ENCODE results near the gene MITF.

The MITF gene

GRCh38 chr3:69842351-69842750 lies 103.1 kb downstream of the MITF start:
- DNase-seq, result no peak

GRCh38 chr3:69842789-69843188 lies 103.5 kb downstream of the MITF start:
- no peak for DNase-seq

- DNase-seq, result no peak
Observed at GRCh38 chr3:69844706-69845105, 105.4 kb downstream of the MITF start.

GRCh38 chr3:69847303-69847702 lies 108.0 kb downstream of the MITF start:
- no peak for DNase-seq

- DNase-seq, result no peak
Observed at GRCh38 chr3:69848113-69848512, 108.8 kb downstream of the MITF start.

GRCh38 chr3:69850849-69851248 lies 111.6 kb downstream of the MITF start:
- no peak for DNase-seq

GRCh38 chr3:69853027-69853426 lies 113.8 kb downstream of the MITF start:
- no peak for DNase-seq

- peak in 1 of 2 experiments; percentile 2 for DNase-seq
Observed at GRCh38 chr3:69855436-69856162, 116.3 kb downstream of the MITF start.

- DNase-seq, result no peak
Observed at GRCh38 chr3:69856965-69857705, 117.9 kb downstream of the MITF start.

GRCh38 chr3:69861556-69861955 lies 122.3 kb downstream of the MITF start:
- no peak for DNase-seq

- no peak for DNase-seq
Observed at GRCh38 chr3:69864141-69864540, 124.9 kb downstream of the MITF start.

- DNase-seq, result no peak
Observed at GRCh38 chr3:69864766-69865165, 125.5 kb downstream of the MITF start.

GRCh38 chr3:69865925-69866679 lies 126.8 kb downstream of the MITF start:
- no peak for DNase-seq

- no peak for DNase-seq
Observed at GRCh38 chr3:69866988-69867720, 127.9 kb downstream of the MITF start.

- DNase-seq, result no peak
Observed at GRCh38 chr3:69867941-69868505, 128.8 kb downstream of the MITF start.

- DNase-seq, result no peak
Observed at GRCh38 chr3:69868841-69869420, 129.7 kb downstream of the MITF start.

- DNase-seq, result no peak
Observed at GRCh38 chr3:69869643-69870042, 130.4 kb downstream of the MITF start.

- DNase-seq, result no peak
Observed at GRCh38 chr3:69871251-69871650, 132.0 kb downstream of the MITF start.

GRCh38 chr3:69871868-69872267 lies 132.6 kb downstream of the MITF start:
- no peak for DNase-seq

- DNase-seq, result no peak
Observed at GRCh38 chr3:69872783-69873378, 133.6 kb downstream of the MITF start.

- DNase-seq, result no peak
Observed at GRCh38 chr3:69876073-69876472, 136.8 kb downstream of the MITF start.

- no peak for DNase-seq
Observed at GRCh38 chr3:69878254-69878653, 139.0 kb downstream of the MITF start.
